DOHH2 (cell line): ENCODE data around the gene EHMT1.

Source experiments
- H3F3A ChIP-seq: fragments of 200-600 bp; sonication (generic), shearing (Covaris generic); 2 replicates; pipeline ENCODE4 v1.6.0; 2016; ENCODE audit warnings: antibody characterized with exemption, mild to moderate bottlenecking; ENCODE audit not compliant: control insufficient read depth, insufficient read depth
- H3K27ac ChIP-seq: fragments of 200-600 bp; sonication (generic); 2 replicates; pipeline ENCODE4 v1.5.1; 2014; ENCODE audit warnings: low read depth, mild to moderate bottlenecking, low read length, moderate library complexity
- H3K27me3 ChIP-seq: fragments of 200-600 bp; sonication (generic); 2 replicates; pipeline ENCODE4 v1.6.1; 2014; ENCODE audit warnings: mild to moderate bottlenecking, low read length, mixed read lengths; ENCODE audit not compliant: control insufficient read depth
- H3K36me3 ChIP-seq: fragments of 200-600 bp; sonication (generic); 2 replicates; pipeline ENCODE4 v1.6.1; 2014; ENCODE audit warnings: mild to moderate bottlenecking, low read length, moderate library complexity, mixed read lengths; ENCODE audit not compliant: control insufficient read depth
- H3K4me1 ChIP-seq: fragments of 200-600 bp; sonication (generic); 2 replicates; pipeline ENCODE4 v1.6.1; 2014; ENCODE audit warnings: mild to moderate bottlenecking, low read length, mixed read lengths; ENCODE audit not compliant: control insufficient read depth
- H3K4me2 ChIP-seq: fragments of 200-600 bp; sonication (generic); 2 replicates; pipeline ENCODE4 v1.6.0; 2014; ENCODE audit warnings: mild to moderate bottlenecking, low read length, moderate library complexity
- H3K4me3 ChIP-seq: fragments of 200-600 bp; sonication (generic); 2 replicates; pipeline ENCODE4 v1.5.1; 2014; ENCODE audit warnings: mild to moderate bottlenecking, low read length, mixed read lengths
- H3K79me2 ChIP-seq: fragments of 200-600 bp; sonication (generic); 2 replicates; pipeline ENCODE4 v1.6.1; 2014; ENCODE audit warnings: mild to moderate bottlenecking, low read length, mixed read lengths; ENCODE audit not compliant: control insufficient read depth
- H3K9me2 ChIP-seq: fragments of 200-600 bp; sonication (generic); replicated peaks from 2 replicates; pipeline ENCODE4 v1.6.1; 2014; ENCODE audit warnings: mild to moderate bottlenecking, low read length, mixed read lengths; ENCODE audit not compliant: control insufficient read depth
- H3K9me3 ChIP-seq: fragments of 200-600 bp; sonication (generic); 2 replicates; pipeline ENCODE4 v1.6.1; 2014; ENCODE audit warnings: antibody characterized with exemption, low read length, mixed read lengths; ENCODE audit not compliant: control insufficient read depth, insufficient read depth
- H4K20me1 ChIP-seq: fragments of 200-600 bp; sonication (generic); 2 replicates; pipeline ENCODE4 v1.6.0; 2014; ENCODE audit warnings: low read depth, mild to moderate bottlenecking, antibody characterized with exemption, low read length, moderate library complexity; ENCODE audit not compliant: control insufficient read depth, insufficient read depth
- EZH2phosphoT487 ChIP-seq: fragments of 200-600 bp; sonication (generic); IDR thresholded peaks from 2 replicates; pipeline ENCODE4 v1.6.1; 2017; ENCODE audit warnings: borderline replicate concordance, mild to moderate bottlenecking, antibody characterized with exemption, low read length, moderate library complexity, mixed read lengths
- TF ChIP-seq, protein P1 (sequence below): fragments of 200-600 bp; sonication (generic); IDR thresholded peaks from one replicate; pipeline ENCODE4 v1.5.1; 2014; ENCODE audit warnings: antibody characterized with exemption, mild to moderate bottlenecking, low read depth, low read length; ENCODE audit not compliant: poor library complexity, severe bottlenecking

Gene EHMT1

DNA sequence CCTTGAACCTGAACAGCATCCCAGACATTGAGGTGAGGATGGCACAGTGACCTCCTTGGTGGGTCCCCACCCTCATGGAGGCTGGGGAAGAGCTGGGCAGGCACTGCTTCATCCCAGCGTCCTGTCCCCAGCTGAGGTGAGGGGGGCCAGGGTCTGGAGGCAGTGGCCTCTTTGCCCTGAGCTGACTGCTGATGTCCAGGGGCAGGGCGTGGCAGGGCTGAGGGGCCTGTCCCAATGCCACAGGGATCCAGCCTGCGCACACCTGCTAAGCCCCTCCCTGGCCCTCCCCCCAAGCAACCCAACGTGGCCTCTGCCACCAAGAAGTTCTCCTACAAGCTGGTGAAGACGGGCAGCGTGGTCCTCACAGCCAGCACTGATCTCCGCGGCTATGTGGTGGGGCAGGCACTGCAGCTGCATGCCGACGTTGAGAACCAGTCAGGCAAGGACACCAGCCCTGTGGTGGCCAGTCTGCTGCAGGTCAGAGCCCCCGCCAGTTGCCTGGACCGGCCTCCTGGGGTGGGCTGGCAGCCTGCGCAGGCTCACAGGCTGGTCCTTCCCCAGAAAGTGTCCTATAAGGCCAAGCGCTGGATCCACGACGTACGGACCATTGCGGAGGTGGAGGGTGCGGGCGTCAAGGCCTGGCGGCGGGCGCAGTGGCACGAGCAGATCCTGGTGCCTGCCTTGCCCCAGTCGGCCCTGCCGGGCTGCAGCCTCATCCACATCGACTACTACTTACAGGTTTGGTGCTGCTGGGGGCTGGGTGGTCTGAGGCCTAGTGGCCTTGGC lies 4.9 kb upstream of the EHMT1 start:
- peaks cover 22% of the 10 kb centered on the region for H3K4me1 ChIP-seq
- no peaks in the 10 kb centered on the region for H3K9me2 ChIP-seq
- H4K20me1 ChIP-seq = no peaks in the 10 kb centered on the region; the same call in none of the 2 replicates
- H3K27ac ChIP-seq = no peak overlapping the region
- H3K79me2 ChIP-seq = peaks cover 41% of the 10 kb centered on the region
- no peak overlapping the region for H3K4me3 ChIP-seq
- no peak overlapping the region for H3K4me2 ChIP-seq
- H3K36me3 ChIP-seq = peaks cover 50% of the 10 kb centered on the region
- no peak for TF ChIP-seq EZH2phosphoT487
- TF ChIP-seq, protein P1, sequence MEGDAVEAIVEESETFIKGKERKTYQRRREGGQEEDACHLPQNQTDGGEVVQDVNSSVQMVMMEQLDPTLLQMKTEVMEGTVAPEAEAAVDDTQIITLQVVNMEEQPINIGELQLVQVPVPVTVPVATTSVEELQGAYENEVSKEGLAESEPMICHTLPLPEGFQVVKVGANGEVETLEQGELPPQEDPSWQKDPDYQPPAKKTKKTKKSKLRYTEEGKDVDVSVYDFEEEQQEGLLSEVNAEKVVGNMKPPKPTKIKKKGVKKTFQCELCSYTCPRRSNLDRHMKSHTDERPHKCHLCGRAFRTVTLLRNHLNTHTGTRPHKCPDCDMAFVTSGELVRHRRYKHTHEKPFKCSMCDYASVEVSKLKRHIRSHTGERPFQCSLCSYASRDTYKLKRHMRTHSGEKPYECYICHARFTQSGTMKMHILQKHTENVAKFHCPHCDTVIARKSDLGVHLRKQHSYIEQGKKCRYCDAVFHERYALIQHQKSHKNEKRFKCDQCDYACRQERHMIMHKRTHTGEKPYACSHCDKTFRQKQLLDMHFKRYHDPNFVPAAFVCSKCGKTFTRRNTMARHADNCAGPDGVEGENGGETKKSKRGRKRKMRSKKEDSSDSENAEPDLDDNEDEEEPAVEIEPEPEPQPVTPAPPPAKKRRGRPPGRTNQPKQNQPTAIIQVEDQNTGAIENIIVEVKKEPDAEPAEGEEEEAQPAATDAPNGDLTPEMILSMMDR = no peak
- H3K9me3 ChIP-seq = no peaks in the 10 kb centered on the region
- H3K27me3 ChIP-seq = no peaks in the 10 kb centered on the region
- H3F3A ChIP-seq = 0 out of 2 replicates have a peak, but pooled peaks cover 2% of the 10 kb centered on the region

DNA sequence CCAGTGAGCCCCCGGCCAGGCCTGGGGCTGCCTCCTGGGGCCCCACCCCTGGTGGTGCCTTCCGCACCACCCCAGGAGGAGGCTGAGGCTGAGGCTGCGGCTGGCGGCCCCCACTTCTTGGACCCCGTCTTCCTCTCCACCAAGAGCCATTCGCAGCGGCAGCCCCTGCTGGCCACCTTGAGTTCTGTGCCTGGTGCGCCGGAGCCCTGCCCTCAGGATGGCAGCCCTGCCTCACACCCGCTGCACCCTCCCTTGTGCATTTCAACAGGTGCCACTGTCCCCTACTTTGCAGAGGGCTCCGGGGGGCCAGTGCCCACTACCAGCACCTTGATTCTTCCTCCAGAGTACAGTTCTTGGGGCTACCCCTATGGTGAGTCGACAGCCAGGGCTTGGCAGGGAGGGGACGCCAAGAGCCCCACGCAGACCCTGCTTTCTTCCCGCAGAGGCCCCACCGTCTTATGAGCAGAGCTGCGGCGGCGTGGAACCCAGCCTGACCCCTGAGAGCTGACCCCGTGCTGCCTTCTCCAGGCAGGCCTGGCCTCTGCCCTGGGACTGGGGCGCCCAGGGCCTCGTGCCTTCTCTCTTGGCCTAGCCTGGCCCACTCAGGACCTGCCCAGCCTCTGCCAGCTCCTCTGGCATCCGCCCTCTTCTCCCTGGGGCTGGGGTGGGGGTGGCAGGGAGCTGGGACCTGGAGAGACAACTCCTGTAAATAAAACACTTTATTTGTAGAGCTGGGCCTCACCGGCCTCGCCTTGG lies 4.0 kb upstream of the EHMT1 start:
- Histone ChIP-seq H3F3A (0 out of 2 replicates have a peak, but pooled peaks cover 2% of the 10 kb centered on the region), H3K4me3 (no peak overlapping the region), H3K4me2 (no peak overlapping the region), H3K4me1 (peaks cover 23% of the 10 kb centered on the region), H3K9me2 (no peaks in the 10 kb centered on the region), H4K20me1 (no peaks in the 10 kb centered on the region; the same call in none of the 2 replicates), H3K36me3 (peaks cover 56% of the 10 kb centered on the region), H3K27ac (no peak overlapping the region), H3K9me3 (no peaks in the 10 kb centered on the region), H3K79me2 (peaks cover 48% of the 10 kb centered on the region), H3K27me3 (no peaks in the 10 kb centered on the region)
- TF ChIP-seq, protein P1 = no peak
- TF ChIP-seq EZH2phosphoT487 = no peak

DNA sequence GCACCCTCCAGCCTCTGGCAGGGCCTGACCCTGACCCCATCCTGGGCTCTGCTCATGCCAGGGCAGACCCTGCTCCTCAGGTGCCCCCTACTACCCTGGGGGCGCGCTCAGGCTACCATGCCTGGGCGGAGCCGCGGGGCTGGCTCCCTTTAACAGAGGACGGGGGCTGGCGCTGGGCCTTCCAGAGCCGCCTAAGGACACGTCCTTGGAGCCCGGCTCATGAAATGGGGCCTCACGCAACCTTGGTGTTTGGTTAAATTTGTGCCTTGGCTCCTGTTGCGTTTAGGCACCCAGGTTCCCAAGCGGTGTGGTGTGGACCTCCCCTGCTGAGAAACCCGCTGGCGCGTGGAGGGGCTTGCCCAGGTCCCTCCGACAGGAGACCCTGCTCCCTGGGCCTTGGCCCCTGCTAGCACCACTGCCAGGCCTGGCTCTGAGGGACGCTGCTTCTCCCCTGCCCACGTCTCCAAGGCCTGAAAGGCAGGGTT lies 3.4 kb upstream of the EHMT1 start:
- H3K9me2 ChIP-seq = no peaks in the 10 kb centered on the region
- H3F3A ChIP-seq = peaks cover 2% of the 10 kb centered on the region; the same call in 1 of the 2 replicates
- no peak overlapping the region for H3K4me2 ChIP-seq
- H3K36me3 ChIP-seq = peaks cover 61% of the 10 kb centered on the region
- TF ChIP-seq, protein P1 = no peak
- no peak for TF ChIP-seq EZH2phosphoT487
- peaks cover 54% of the 10 kb centered on the region for H3K79me2 ChIP-seq
- no peak overlapping the region for H3K4me3 ChIP-seq
- no peaks in the 10 kb centered on the region for H3K9me3 ChIP-seq
- no peaks in the 10 kb centered on the region for H3K27me3 ChIP-seq
- H3K27ac ChIP-seq = no peak overlapping the region
- H4K20me1 ChIP-seq = no peaks in the 10 kb centered on the region; the same call in none of the 2 replicates
- H3K4me1 ChIP-seq = peaks cover 27% of the 10 kb centered on the region
